H9 (cell line): Measurements from ENCODE around the gene GDNF. TPM values are rescaled to one million over a fixed set of nuclear protein-coding genes. Genes with fewer than 3 reads are reported as not detected.

Experiments
- DNase-seq: peaks from one replicate; pipeline ENCODE4 v3.0.0-alpha.2; 2017
- H2AFZ ChIP-seq: one replicate; pipeline ENCODE4 v1.6.1; 2013; ENCODE audit warnings: mild to moderate bottlenecking, low read length, control low read depth, moderate library complexity
- H2AK5ac ChIP-seq: 2 replicates; pipeline ENCODE4 v1.6.1; 2013; ENCODE audit warnings: low read length, control low read depth, mixed read lengths; ENCODE audit not compliant: insufficient read length
- H2BK120ac ChIP-seq: one replicate; pipeline ENCODE4 v1.6.1; 2013; ENCODE audit warnings: low read depth, mild to moderate bottlenecking, low read length, control low read depth, inconsistent platforms; ENCODE audit not compliant: poor library complexity, severe bottlenecking
- H2BK12ac ChIP-seq: 2 replicates; pipeline ENCODE4 v1.6.1; 2013; ENCODE audit warnings: low read length, control low read depth, mixed read lengths, low read depth; ENCODE audit not compliant: insufficient read length
- H2BK15ac ChIP-seq: 2 replicates; pipeline ENCODE4 v1.6.1; 2013; ENCODE audit warnings: low read depth, low read length, control low read depth
- H2BK20ac ChIP-seq: one replicate; pipeline ENCODE4 v1.6.1; 2013; ENCODE audit warnings: low read depth, mild to moderate bottlenecking, low read length, control low read depth, inconsistent platforms; ENCODE audit not compliant: poor library complexity, severe bottlenecking
- H2BK5ac ChIP-seq: 2 replicates; pipeline ENCODE4 v1.6.1; 2013; ENCODE audit warnings: low read length, control low read depth, mixed read lengths; ENCODE audit not compliant: insufficient read length
- H3K14ac ChIP-seq: 2 replicates; pipeline ENCODE4 v1.6.1; 2013; ENCODE audit warnings: low read length, control low read depth; ENCODE audit not compliant: insufficient read depth
- H3K18ac ChIP-seq: 2 replicates; pipeline ENCODE4 v1.6.1; 2013; ENCODE audit warnings: low read depth, mild to moderate bottlenecking, mixed read lengths, low read length, control low read depth; ENCODE audit not compliant: insufficient read length
- H3K23ac ChIP-seq: 2 replicates; pipeline ENCODE4 v1.6.1; 2013; ENCODE audit warnings: low read length, control low read depth, mixed read lengths, low read depth; ENCODE audit not compliant: insufficient read length
- H3K23me2 ChIP-seq: 2 replicates; pipeline ENCODE4 v1.6.1; 2013; ENCODE audit warnings: low read depth, mild to moderate bottlenecking, mixed read lengths, low read length, control low read depth; ENCODE audit not compliant: insufficient read length, poor library complexity, severe bottlenecking
- H3K27ac ChIP-seq: 2 replicates; pipeline ENCODE4 v1.5.1; 2013; ENCODE audit warnings: low read length, control low read depth, mixed read lengths, low read depth; ENCODE audit not compliant: insufficient read length
- H3K27me3 ChIP-seq: 2 replicates; pipeline ENCODE4 v1.6.1; 2013; ENCODE audit warnings: low read length, control low read depth, inconsistent platforms; ENCODE audit not compliant: insufficient read depth
- H3K4ac ChIP-seq: 2 replicates; pipeline ENCODE4 v1.6.1; 2013; ENCODE audit warnings: low read depth, mild to moderate bottlenecking, control low read depth, inconsistent platforms, low read length, moderate library complexity
- H3K4me1 ChIP-seq: 2 replicates; pipeline ENCODE4 v1.6.1; 2013; ENCODE audit warnings: low read length, control low read depth, inconsistent platforms; ENCODE audit not compliant: insufficient read depth
- H3K4me2 ChIP-seq: 2 replicates; pipeline ENCODE4 v1.6.1; 2013; ENCODE audit warnings: low read length, control low read depth, mixed read lengths; ENCODE audit not compliant: insufficient read length, insufficient read depth
- H3K56ac ChIP-seq: 2 replicates; pipeline ENCODE4 v1.6.1; 2013; ENCODE audit warnings: low read depth, mild to moderate bottlenecking, mixed read lengths, low read length, control low read depth; ENCODE audit not compliant: insufficient read length
- H3K79me1 ChIP-seq: 2 replicates; pipeline ENCODE4 v1.6.1; 2013; ENCODE audit warnings: low read depth, mild to moderate bottlenecking, moderate library complexity, low read length, control low read depth, inconsistent platforms; ENCODE audit not compliant: insufficient read depth, poor library complexity, severe bottlenecking
- H3K79me2 ChIP-seq: 2 replicates; pipeline ENCODE4 v1.6.1; 2013; ENCODE audit warnings: low read length, control low read depth, inconsistent platforms; ENCODE audit not compliant: insufficient read depth
- H3K9ac ChIP-seq: 2 replicates; pipeline ENCODE4 v1.6.1; 2013; ENCODE audit warnings: low read length, control low read depth, mixed read lengths; ENCODE audit not compliant: insufficient read length; ENCODE audit errors: extremely low read depth
- H3K9me3 ChIP-seq: one replicate; pipeline ENCODE4 v1.6.1; 2013; ENCODE audit warnings: low read depth, low read length, inconsistent platforms; ENCODE audit not compliant: control insufficient read depth
- H3T11ph ChIP-seq: one replicate; pipeline ENCODE4 v1.6.1; 2013; ENCODE audit warnings: mild to moderate bottlenecking, low read length, control low read depth, inconsistent platforms
- H4K20me1 ChIP-seq: one replicate; pipeline ENCODE4 v1.6.1; 2013; ENCODE audit not compliant: control insufficient read depth, insufficient read length, insufficient read depth
- H4K5ac ChIP-seq: 2 replicates; pipeline ENCODE4 v1.6.1; 2013; ENCODE audit warnings: low read depth, mild to moderate bottlenecking, mixed read lengths, low read length, control low read depth; ENCODE audit not compliant: insufficient read length
- H4K8ac ChIP-seq: replicated peaks from 2 replicates; pipeline ENCODE4 v1.6.1; 2013; ENCODE audit warnings: low read length, control low read depth, mixed read lengths, low read depth; ENCODE audit not compliant: insufficient read length
- H4K91ac ChIP-seq: 2 replicates; pipeline ENCODE4 v1.6.1; 2013; ENCODE audit warnings: low read depth, mild to moderate bottlenecking, moderate library complexity, mixed read lengths, low read length, control low read depth; ENCODE audit not compliant: insufficient read length
- H3K27ac Mint-ChIP-seq, 3 experiments: 2 replicates in 2 of 3; 3 replicates in 1 of 3; pipeline ENCODE4 v1.8.0; 2020 to 2021; ENCODE audit warnings: mixed read lengths in 3 of 3, mild to moderate bottlenecking in 1 of 3, moderate library complexity in 1 of 3
- H3K27me3 Mint-ChIP-seq: 2 replicates; pipeline ENCODE4 v1.8.0; 2021; ENCODE audit warnings: low read depth, mild to moderate bottlenecking, moderate library complexity, mixed read lengths
- H3K36me3 Mint-ChIP-seq, 3 experiments: 2 replicates in 2 of 3; 3 replicates in 1 of 3; pipeline ENCODE4 v1.8.0; 2020 to 2021; ENCODE audit warnings: low read depth in 3 of 3, mixed read lengths in 3 of 3; ENCODE audit not compliant: insufficient read depth in 1 of 3
- H3K4me1 Mint-ChIP-seq, 2 experiments: 2 replicates each; pipeline ENCODE4 v1.8.0; 2020; ENCODE audit warnings: mixed read lengths in 2 of 2
- H3K4me3 Mint-ChIP-seq, 2 experiments: 2 replicates in 1 of 2; 3 replicates in 1 of 2; pipeline ENCODE4 v1.8.0; 2020 to 2021; ENCODE audit warnings: mild to moderate bottlenecking in 2 of 2, mixed read lengths in 2 of 2, moderate library complexity in 1 of 2
- H3K9me3 Mint-ChIP-seq, 2 experiments: 2 replicates in 1 of 2; 3 replicates in 1 of 2; pipeline ENCODE4 v1.8.0; 2020; ENCODE audit warnings: mild to moderate bottlenecking in 2 of 2, mixed read lengths in 2 of 2, moderate library complexity in 1 of 2
- CTCF ChIP-seq: fragments of 200-600 bp; sonication (generic); conservative IDR thresholded peaks from 3 replicates; pipeline ENCODE4 v1.8.0; 2021; ENCODE audit warnings: antibody characterized with exemption, mild to moderate bottlenecking
- WGBS: extraction: QIAGEN DNeasy Blood & Tissue Kit; methylation state at CpG from one replicate; pipeline ENCODE4 v1.1.7; 2013; ENCODE audit warnings: missing lambda C conversion rate, low lambda C conversion rate, mixed read lengths; ENCODE audit not compliant: insufficient read length; ENCODE audit errors: extremely low coverage; 5-methylcytosine and 5-hydroxymethylcytosine counted together
- total RNA-seq: library from RNA; stranded (reverse); gene quantifications from 2 replicates; pipeline ENCODE4 v1.2.1, GENCODE V29; 2021

Gene GDNF
- total RNA-seq, 1 experiment from 2014 or later = not detected

GRCh38 chr5:37834542-37835379 is 5.1 kb downstream of the GDNF start:
- no peak overlapping the region for H3K56ac ChIP-seq
- H2BK5ac ChIP-seq = no peak overlapping the region
- H3K27me3 ChIP-seq = peaks cover 61% of the 10 kb centered on the region
- H3K9me3 ChIP-seq = no peaks in the 10 kb centered on the region
- Mint-ChIP-seq H3K4me3 (peak overlapping the region; percentile 61 to 80), H3K27ac (no peak overlapping the region), H3K36me3 (no peaks in the 10 kb centered on the region; a peak in 1 of 7 replicates), H3K4me1 (peaks cover 27 to 47% of the 10 kb centered on the region in 2 experiments), H3K9me3 (peaks cover 0 to 6% of the 10 kb centered on the region in 2 experiments; a peak in 1 of 5 replicates), H3K27me3 (peaks cover 91% of the 10 kb centered on the region)
- no peak overlapping the region for H3T11ph ChIP-seq
- H2AK5ac ChIP-seq = no peak overlapping the region
- no peak overlapping the region for H3K4ac ChIP-seq
- peaks cover 5% of the 10 kb centered on the region; the same call in 1 of the 2 replicates for H3K4me1 ChIP-seq
- peak overlapping the region; percentile 77 for H3K4me2 ChIP-seq
- no peak overlapping the region for H2BK120ac ChIP-seq
- peaks cover 24% of the 10 kb centered on the region for H3K23me2 ChIP-seq
- no peak overlapping the region for H2BK15ac ChIP-seq
- H3K14ac ChIP-seq = 0 out of 2 replicates have a peak overlapping the region, but pooled peaks have one; percentile 23
- no peak overlapping the region for H3K18ac ChIP-seq
- H2BK12ac ChIP-seq = no peak overlapping the region
- H3K9ac ChIP-seq = no peak overlapping the region
- no peak for TF ChIP-seq CTCF
- peak; percentile 67 for DNase-seq
- no peak overlapping the region for H4K5ac ChIP-seq
- no peaks in the 10 kb centered on the region for H3K79me2 ChIP-seq
- no peak overlapping the region for H2BK20ac ChIP-seq
- H3K23ac ChIP-seq = no peak overlapping the region
- no peak overlapping the region for H4K91ac ChIP-seq
- no peaks in the 10 kb centered on the region for H3K79me1 ChIP-seq
- WGBS = no CpG with 5 or more reads among the region's 64 CpGs
- no peaks in the 10 kb centered on the region for H4K20me1 ChIP-seq
- no peak overlapping the region for H4K8ac ChIP-seq
- no peak overlapping the region for H2AFZ ChIP-seq
- no peak overlapping the region for H3K27ac ChIP-seq
